MM.1S (cell line): ENCODE data around the gene RAD23A.

ENCODE experiments used
- CTCF ChIP-seq: fragments of 300-600 bp; sonication (generic); IDR thresholded peaks from 2 replicates; pipeline ENCODE4 v1.5.1; 2016; ENCODE audit warnings: antibody characterized with exemption, low read length, mixed read lengths
- EZH2 ChIP-seq: fragments of 300-600 bp; sonication (generic); optimal IDR thresholded peaks from 2 replicates; pipeline ENCODE3; 2017; ENCODE audit warnings: low read depth, mild to moderate bottlenecking, antibody characterized with exemption, low read length, mixed read lengths

- TF ChIP-seq CTCF (no peak), EZH2 (no peak)
Observed at GRCh38 chr19:12930002-12930645, 15.5 kb upstream of the RAD23A start.
